Measurements from ENCODE around the gene C2CD4A.

C2CD4A gene

DNA sequence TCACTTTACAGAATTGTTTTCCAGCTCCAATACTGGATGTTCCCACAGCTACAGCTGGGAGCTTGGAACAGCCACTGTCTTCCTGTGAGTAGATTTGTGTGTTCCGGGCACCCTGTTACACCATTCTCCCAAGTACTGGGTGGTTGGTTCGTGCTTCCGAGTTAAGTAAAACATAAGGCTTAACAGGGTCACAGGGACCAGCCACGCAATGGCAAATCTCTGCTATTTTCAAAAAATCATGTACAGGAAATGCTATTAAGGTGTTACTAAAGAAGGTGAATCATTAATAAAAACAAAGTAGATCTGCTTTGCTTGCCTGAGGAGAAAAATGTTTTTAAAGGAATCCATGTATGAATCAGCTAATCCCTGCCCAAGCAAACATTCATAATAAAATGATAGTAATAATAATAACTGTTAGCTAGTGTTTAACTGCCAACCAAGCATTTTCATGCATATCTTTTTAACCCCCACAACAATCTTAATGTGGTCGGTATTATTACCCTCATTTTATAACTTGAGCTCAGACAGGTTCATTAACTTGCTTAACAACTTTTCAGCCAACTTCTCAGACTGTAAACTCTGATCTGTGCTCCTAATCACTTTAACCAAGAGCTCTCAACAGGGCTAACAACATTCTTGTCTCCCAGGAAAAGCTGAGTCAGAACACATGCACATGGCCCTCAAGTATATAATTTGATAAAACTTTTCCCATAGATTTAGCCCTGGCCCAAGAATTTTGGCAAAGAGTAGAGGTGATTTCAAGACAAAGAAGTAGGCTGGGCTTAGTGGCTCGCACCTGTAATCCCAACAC, 2.7 kb upstream of the C2CD4A start:
- Histone ChIP-seq H3K4me3 (ENCODE audit: low read depth, low read length) (no peak overlapping the region), H3K4me1 (no peaks in the 10 kb centered on the region; the same call in 1 of the 2 replicates), H3K9me3 (no peaks in the 10 kb centered on the region), H3K27me3 (peaks cover 8% of the 10 kb centered on the region), H3K36me3 (no peaks in the 10 kb centered on the region)
- DNase-seq: no peak
- no peak for TF ChIP-seq CTCF (IDR thresholded peaks at IDR 0.05; ENCODE audit: low read depth, low read length)

GRCh38 chr15:62067448-62068044, 769 bp downstream of the C2CD4A start:
- DNase-seq: peak; percentile 40

DNA sequence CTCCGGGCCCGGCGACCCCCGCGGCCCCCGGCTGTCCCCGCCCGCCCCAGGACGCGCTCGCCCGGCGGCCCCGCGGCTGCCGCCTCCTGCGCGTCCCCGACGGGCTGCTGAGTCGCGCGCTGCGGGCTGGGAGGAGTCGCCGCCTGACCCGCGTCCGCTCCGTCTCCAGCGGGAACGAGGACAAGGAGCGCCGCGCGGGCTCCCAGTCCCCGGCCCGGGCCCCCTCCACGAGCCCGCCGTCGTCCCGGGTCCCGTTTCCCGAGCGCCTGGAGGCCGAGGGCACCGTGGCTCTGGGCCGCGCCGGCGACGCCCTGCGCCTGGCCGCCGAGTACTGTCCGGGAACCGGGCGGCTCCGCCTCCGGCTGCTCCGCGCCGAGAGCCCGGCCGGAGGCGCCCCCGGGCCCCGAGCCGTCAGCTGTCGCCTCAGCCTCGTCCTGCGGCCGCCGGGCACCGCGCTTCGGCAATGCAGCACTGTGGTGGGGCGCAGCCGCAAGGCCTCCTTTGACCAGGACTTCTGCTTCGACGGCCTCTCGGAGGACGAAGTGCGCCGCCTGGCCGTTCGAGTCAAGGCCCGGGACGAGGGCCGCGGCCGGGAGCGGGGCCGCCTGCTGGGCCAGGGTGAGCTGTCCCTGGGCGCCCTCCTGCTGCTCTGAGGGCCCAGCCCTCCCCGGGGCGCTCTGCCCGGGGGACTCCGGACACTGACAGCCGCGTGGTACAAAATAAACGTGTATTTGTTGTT, 1.5 kb downstream of the C2CD4A start:
- Histone ChIP-seq H3K4me1 (no peaks in the 10 kb centered on the region; the same call in 1 of the 2 replicates), H3K4me3 (ENCODE audit: low read depth, low read length) (peak overlapping the region; percentile 52), H3K27me3 (peaks cover 8% of the 10 kb centered on the region), H3K9me3 (no peaks in the 10 kb centered on the region), H3K36me3 (no peaks in the 10 kb centered on the region)
- peak; percentile 72 for DNase-seq
- TF ChIP-seq CTCF (IDR thresholded peaks at IDR 0.05; ENCODE audit: low read depth, low read length): peak; percentile 32

More at GRCh38 chr15:62067448-62068044, 769 bp downstream of the C2CD4A start:
- TF ChIP-seq CTCF (IDR thresholded peaks at IDR 0.05; ENCODE audit: low read depth, low read length): no peak
- Histone ChIP-seq H3K4me3 (ENCODE audit: low read depth, low read length) (peak overlapping the region; percentile 59), H3K36me3 (no peaks in the 10 kb centered on the region), H3K4me1 (no peaks in the 10 kb centered on the region; the same call in 1 of the 2 replicates), H3K9me3 (no peaks in the 10 kb centered on the region), H3K27me3 (peaks cover 8% of the 10 kb centered on the region)

GRCh38 chr15:62068810-62069167, 2.0 kb downstream of the C2CD4A start:
- Histone ChIP-seq H3K4me3 (ENCODE audit: low read depth, low read length) (peak overlapping the region; percentile 52), H3K27me3 (peaks cover 8% of the 10 kb centered on the region), H3K36me3 (no peaks in the 10 kb centered on the region), H3K4me1 (no peaks in the 10 kb centered on the region; the same call in 1 of the 2 replicates), H3K9me3 (no peaks in the 10 kb centered on the region)
- 0 out of 2 replicates have a peak, but pooled peaks have one; percentile 1 for TF ChIP-seq CTCF (IDR thresholded peaks at IDR 0.05; ENCODE audit: low read depth, low read length)
- DNase-seq: no peak

- TF ChIP-seq CTCF (IDR thresholded peaks at IDR 0.05; ENCODE audit: low read depth, low read length): no peak
- Histone ChIP-seq H3K4me3 (ENCODE audit: low read depth, low read length) (no peak overlapping the region), H3K9me3 (no peaks in the 10 kb centered on the region), H3K4me1 (no peaks in the 10 kb centered on the region; the same call in 1 of the 2 replicates), H3K36me3 (no peaks in the 10 kb centered on the region), H3K27me3 (peaks cover 8% of the 10 kb centered on the region)
- DNase-seq: no peak
Measured at GRCh38 chr15:62069551-62069950, 2.8 kb downstream of the C2CD4A start.

Measured in BE2C (cell line).